PC-9 (cell line): ENCODE results near the gene CYP4A22. TPM values are rescaled to one million over a fixed set of nuclear protein-coding genes. Genes with fewer than 3 reads are reported as not detected.

Source experiments
- BruUV-seq: library from RNA; stranded (reverse); fragments of 400-500 nt; replicated peaks from 2 replicates; lab custom pipeline; 2021; lab: Mats Ljungman, UMichigan
- CTCF ChIA-PET: fragments of 300-600 bp; sonication (Branson Sonifier 250); formaldehyde crosslinking; loops from one replicate; lab custom pipeline; 2022; ENCODE audit warnings: antibody characterized with exemption; lab: Charles Lee
- POLR2A ChIA-PET: fragments of 300-600 bp; sonication (Branson Sonifier 250); formaldehyde crosslinking; loops from one replicate; lab custom pipeline; 2022; ENCODE audit warnings: antibody characterized with exemption; ENCODE audit not compliant: unreplicated experiment; lab: Charles Lee
- DNase-seq, 2 experiments: peaks; one replicate each; pipeline versions ENCODE4 v3.0.0 to v3.0.0-alpha.2; 2015 to 2022; ENCODE audit warnings: mixed read lengths in 1 of 2
- H2AFZ ChIP-seq: fragments of 200-600 bp; sonication (generic); 2 replicates; pipeline ENCODE4 v1.8.1; 2017; ENCODE audit warnings: antibody characterized with exemption
- H3F3A ChIP-seq: fragments of 200-600 bp; sonication (generic); 2 replicates; pipeline ENCODE4 v1.8.1; 2017; ENCODE audit warnings: antibody characterized with exemption, mild to moderate bottlenecking, low read depth; ENCODE audit not compliant: insufficient read depth
- H3K27ac ChIP-seq: fragments of 200-600 bp; sonication (generic); 2 replicates; pipeline ENCODE4 v1.6.1; 2016; ENCODE audit warnings: mixed run types
- H3K27me3 ChIP-seq: fragments of 200-600 bp; sonication (generic); 2 replicates; pipeline ENCODE4 v1.6.1; 2016; ENCODE audit warnings: low read depth, mixed run types; ENCODE audit not compliant: insufficient read depth
- H3K36me3 ChIP-seq: fragments of 200-600 bp; sonication (generic); 2 replicates; pipeline ENCODE4 v1.6.1; 2016; ENCODE audit warnings: low read depth, mixed run types
- H3K4me1 ChIP-seq: fragments of 200-600 bp; sonication (generic); replicated peaks from 2 replicates; pipeline ENCODE4 v1.6.1; 2016; ENCODE audit warnings: mixed run types; ENCODE audit not compliant: insufficient read depth
- H3K4me2 ChIP-seq: fragments of 200-600 bp; sonication (generic); 2 replicates; pipeline ENCODE4 v1.6.1; 2017; ENCODE audit warnings: mixed run types
- H3K4me3 ChIP-seq: fragments of 200-600 bp; sonication (generic); 2 replicates; pipeline ENCODE4 v1.6.1; 2016; ENCODE audit warnings: mixed run types
- H3K79me2 ChIP-seq: fragments of 200-600 bp; sonication (generic); 2 replicates; pipeline ENCODE4 v1.6.1; 2017; ENCODE audit warnings: low read depth, mixed run types
- H3K9me2 ChIP-seq: fragments of 200-600 bp; sonication (generic); 2 replicates; pipeline ENCODE4 v1.8.1; 2017; ENCODE audit warnings: mild to moderate bottlenecking; ENCODE audit not compliant: insufficient read depth
- H3K9me3 ChIP-seq: fragments of 200-600 bp; sonication (generic); 2 replicates; pipeline ENCODE4 v1.8.1; 2016; ENCODE audit warnings: low read depth; ENCODE audit not compliant: insufficient read depth
- H4K20me1 ChIP-seq: fragments of 200-600 bp; sonication (generic); 2 replicates; pipeline ENCODE4 v1.8.1; 2017; ENCODE audit not compliant: insufficient read depth
- EZH2 ChIP-seq: fragments of 200-600 bp; sonication (generic); IDR thresholded peaks from 2 replicates; pipeline ENCODE4 v1.8.0; 2017; ENCODE audit warnings: antibody characterized with exemption, low read depth
- intact Hi-C: fragments of 100-400 bp; cut with micrococcal nuclease; formaldehyde crosslinking; loops from one replicate; pipeline ENCODE4 v1.10.0; 2022; ENCODE audit not compliant: unreplicated experiment
- total RNA-seq: library from RNA; stranded (reverse); gene quantifications from 2 replicates; pipeline ENCODE4 v1.2.3, GENCODE V29; 2021
- TF ChIP-seq, protein P1 (sequence below): fragments of 200-600 bp; sonication (generic); conservative IDR thresholded peaks from 2 replicates; pipeline ENCODE4 v1.6.1; 2017; ENCODE audit warnings: mixed run types, antibody characterized with exemption, mild to moderate bottlenecking, moderate library complexity

The CYP4A22 gene
- total RNA-seq, 1 experiment from 2014 or later = not detected

- no TSS peak for BruUV-seq
- H3K4me3 ChIP-seq = no peak overlapping the region
- no peak overlapping the region for H3K27ac ChIP-seq
- H3K36me3 ChIP-seq = no peaks in the 10 kb centered on the region
- POLR2A ChIA-PET = interaction anchor here (0.6 kb wide), 1 partner anchor 232 kb away, joined by 3 read pairs; the partner anchor contains the start of gene FOXE3
- H3K9me3 ChIP-seq = no peaks in the 10 kb centered on the region
- no peaks in the 10 kb centered on the region for H3K27me3 ChIP-seq
- no peak overlapping the region for H2AFZ ChIP-seq
- no peaks in the 10 kb centered on the region for H4K20me1 ChIP-seq
- no peak overlapping the region for H3K4me2 ChIP-seq
- peaks cover 10% of the 10 kb centered on the region for H3K4me1 ChIP-seq
- no peaks in the 10 kb centered on the region for H3F3A ChIP-seq
- H3K79me2 ChIP-seq = no peaks in the 10 kb centered on the region
- TF ChIP-seq, protein P1, sequence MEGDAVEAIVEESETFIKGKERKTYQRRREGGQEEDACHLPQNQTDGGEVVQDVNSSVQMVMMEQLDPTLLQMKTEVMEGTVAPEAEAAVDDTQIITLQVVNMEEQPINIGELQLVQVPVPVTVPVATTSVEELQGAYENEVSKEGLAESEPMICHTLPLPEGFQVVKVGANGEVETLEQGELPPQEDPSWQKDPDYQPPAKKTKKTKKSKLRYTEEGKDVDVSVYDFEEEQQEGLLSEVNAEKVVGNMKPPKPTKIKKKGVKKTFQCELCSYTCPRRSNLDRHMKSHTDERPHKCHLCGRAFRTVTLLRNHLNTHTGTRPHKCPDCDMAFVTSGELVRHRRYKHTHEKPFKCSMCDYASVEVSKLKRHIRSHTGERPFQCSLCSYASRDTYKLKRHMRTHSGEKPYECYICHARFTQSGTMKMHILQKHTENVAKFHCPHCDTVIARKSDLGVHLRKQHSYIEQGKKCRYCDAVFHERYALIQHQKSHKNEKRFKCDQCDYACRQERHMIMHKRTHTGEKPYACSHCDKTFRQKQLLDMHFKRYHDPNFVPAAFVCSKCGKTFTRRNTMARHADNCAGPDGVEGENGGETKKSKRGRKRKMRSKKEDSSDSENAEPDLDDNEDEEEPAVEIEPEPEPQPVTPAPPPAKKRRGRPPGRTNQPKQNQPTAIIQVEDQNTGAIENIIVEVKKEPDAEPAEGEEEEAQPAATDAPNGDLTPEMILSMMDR = no peak
- no peak for TF ChIP-seq EZH2
- CTCF ChIA-PET = interaction anchor here (0.6 kb wide), 1 partner anchor 253 kb away, joined by 3 read pairs; the partner anchor contains the start of gene FOXD2
- no peak for DNase-seq
- no peaks in the 10 kb centered on the region for H3K9me2 ChIP-seq
- intact Hi-C loops = no loop called here
Observed at GRCh38 chr1:47184090-47184821, 47.0 kb downstream of the CYP4A22 start.

DNA sequence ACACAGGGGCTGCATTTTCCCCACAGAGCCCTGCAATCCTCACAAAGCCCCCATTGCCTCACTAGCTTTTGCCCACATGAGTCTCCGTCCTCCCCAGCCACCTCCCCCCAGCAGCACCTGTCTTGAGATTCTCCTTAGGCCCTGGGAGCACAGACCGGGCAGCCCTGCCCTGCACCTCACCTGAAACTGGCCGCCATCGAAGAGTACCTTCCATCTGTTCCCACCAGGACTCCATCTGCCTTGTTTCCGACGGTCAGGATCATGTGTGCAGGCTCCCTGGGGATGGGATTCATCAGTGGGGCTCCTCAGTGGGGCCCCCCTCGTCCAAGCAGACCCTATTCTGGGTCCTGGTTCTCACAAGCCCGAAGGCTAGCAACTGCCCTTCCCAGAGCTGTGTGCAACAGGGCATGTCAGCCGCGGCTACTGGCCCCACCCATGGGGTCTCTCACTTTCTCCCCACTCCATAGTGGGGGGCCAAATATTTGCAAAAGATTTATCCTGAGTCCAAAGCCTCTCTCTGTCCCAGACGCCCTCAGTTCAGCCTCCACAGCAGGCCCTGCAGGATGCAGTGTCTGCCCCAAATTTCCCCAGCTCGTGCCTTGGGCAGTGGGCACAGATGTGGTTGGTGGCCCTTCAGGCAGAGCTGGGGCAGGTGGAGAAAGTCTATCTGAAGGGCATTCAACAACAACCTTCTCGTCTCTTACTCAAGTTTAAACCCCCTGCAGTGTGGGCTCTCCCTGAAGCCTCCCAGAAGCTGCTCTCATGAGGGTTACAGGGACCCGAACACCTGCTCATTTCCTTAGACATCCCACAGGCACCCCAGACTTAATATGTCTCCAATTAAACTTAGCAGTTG is 47.8 kb downstream of the CYP4A22 start:
- no peaks in the 10 kb centered on the region for H4K20me1 ChIP-seq
- H2AFZ ChIP-seq = no peak overlapping the region
- no peak for TF ChIP-seq EZH2
- TF ChIP-seq, protein P1 = no peak
- ChIA-PET POLR2A (no interaction called here), CTCF (no interaction called here)
- no peak overlapping the region for H3K4me3 ChIP-seq
- no peaks in the 10 kb centered on the region for H3K9me2 ChIP-seq
- H3K9me3 ChIP-seq = no peaks in the 10 kb centered on the region
- no peak overlapping the region for H3K4me2 ChIP-seq
- no peaks in the 10 kb centered on the region for H3F3A ChIP-seq
- peaks cover 3% of the 10 kb centered on the region for H3K4me1 ChIP-seq
- no peaks in the 10 kb centered on the region for H3K79me2 ChIP-seq
- H3K27ac ChIP-seq = no peak overlapping the region
- intact Hi-C loops = no loop called here
- no peaks in the 10 kb centered on the region for H3K36me3 ChIP-seq
- DNase-seq = no peak
- BruUV-seq = no TSS peak
- no peaks in the 10 kb centered on the region for H3K27me3 ChIP-seq

GRCh38 chr1:47186267-47187185 is 49.3 kb downstream of the CYP4A22 start:
- POLR2A ChIA-PET = no interaction called here
- no peaks in the 10 kb centered on the region for H3K36me3 ChIP-seq
- no peak for DNase-seq
- H3K9me3 ChIP-seq = no peaks in the 10 kb centered on the region
- TF ChIP-seq EZH2 = no peak
- TF ChIP-seq, protein P1 = no peak
- H3K4me2 ChIP-seq = no peak overlapping the region
- no peaks in the 10 kb centered on the region for H3K79me2 ChIP-seq
- no TSS peak for BruUV-seq
- H3K4me3 ChIP-seq = no peak overlapping the region
- H3K27me3 ChIP-seq = no peaks in the 10 kb centered on the region
- no peak overlapping the region for H3K27ac ChIP-seq
- H3K9me2 ChIP-seq = no peaks in the 10 kb centered on the region
- intact Hi-C loops = no loop called here
- H3F3A ChIP-seq = no peaks in the 10 kb centered on the region
- CTCF ChIA-PET = no interaction called here
- no peaks in the 10 kb centered on the region for H4K20me1 ChIP-seq
- H3K4me1 ChIP-seq = no peaks in the 10 kb centered on the region; the same call in 1 of the 2 replicates
- no peak overlapping the region for H2AFZ ChIP-seq
